ENCODE data around the gene DYRK2.

Gene DYRK2

GRCh38 chr12:67647181-67647798, 1.3 kb upstream of the DYRK2 start:
- peak; percentile 14 for DNase-seq

DNA sequence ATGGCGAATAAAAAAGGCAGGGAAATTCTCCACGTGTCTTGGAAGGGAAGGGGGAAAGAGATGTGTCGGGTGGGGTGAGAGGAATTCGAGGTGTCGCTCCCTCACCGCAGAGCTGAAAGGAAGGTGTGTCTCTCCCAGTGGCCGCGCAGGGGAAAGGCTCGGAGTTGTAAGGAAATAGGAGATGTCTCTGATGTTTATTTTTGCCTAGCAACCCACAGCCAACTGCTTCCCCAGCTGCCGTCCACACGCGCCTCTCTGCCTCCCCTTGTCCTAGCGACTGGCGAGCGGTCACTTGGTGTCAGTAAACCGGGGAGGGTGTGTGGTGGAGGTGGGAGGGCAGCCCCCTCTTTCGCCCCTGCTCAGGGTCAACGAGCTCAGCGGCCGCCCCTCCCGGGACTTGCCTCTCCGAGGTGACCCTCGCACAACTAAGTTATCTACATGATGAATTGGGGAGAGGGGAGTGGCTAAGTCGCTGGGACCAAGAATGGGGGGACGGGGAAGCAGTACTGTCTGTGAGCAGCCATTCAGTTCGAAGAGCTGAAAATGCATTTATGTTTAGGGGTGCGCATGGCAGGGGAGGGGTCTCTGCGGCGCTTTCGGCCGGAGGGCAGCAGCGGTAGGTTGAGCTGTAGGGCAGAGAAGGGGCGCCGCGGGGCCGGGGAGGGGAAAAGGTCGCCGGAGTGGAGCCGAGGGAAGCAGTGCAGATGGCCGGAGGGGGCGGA, 585 bp upstream of the DYRK2 start:
- peak; percentile 81 for DNase-seq

DNA sequence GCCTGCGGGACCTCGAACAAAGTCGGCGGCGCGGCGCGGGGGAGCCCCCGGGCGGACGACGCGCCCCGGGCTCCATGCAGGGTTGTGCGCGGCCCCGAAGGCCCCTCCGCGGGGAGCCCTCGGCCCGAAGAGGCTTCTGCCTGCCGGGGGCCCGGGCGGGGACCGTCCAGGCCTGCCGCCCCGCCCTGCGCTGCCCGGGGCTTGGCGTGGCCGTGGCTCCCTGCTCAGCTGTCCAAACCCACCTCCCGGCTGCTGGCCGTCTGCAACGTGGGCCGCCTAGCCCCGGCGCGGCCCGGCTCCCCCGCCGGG, 670 bp downstream of the DYRK2 start:
- DNase-seq, result peak; percentile 47

- DNase-seq, result no peak
Measured at GRCh38 chr12:67649570-67650387, 1.2 kb downstream of the DYRK2 start.

DNA sequence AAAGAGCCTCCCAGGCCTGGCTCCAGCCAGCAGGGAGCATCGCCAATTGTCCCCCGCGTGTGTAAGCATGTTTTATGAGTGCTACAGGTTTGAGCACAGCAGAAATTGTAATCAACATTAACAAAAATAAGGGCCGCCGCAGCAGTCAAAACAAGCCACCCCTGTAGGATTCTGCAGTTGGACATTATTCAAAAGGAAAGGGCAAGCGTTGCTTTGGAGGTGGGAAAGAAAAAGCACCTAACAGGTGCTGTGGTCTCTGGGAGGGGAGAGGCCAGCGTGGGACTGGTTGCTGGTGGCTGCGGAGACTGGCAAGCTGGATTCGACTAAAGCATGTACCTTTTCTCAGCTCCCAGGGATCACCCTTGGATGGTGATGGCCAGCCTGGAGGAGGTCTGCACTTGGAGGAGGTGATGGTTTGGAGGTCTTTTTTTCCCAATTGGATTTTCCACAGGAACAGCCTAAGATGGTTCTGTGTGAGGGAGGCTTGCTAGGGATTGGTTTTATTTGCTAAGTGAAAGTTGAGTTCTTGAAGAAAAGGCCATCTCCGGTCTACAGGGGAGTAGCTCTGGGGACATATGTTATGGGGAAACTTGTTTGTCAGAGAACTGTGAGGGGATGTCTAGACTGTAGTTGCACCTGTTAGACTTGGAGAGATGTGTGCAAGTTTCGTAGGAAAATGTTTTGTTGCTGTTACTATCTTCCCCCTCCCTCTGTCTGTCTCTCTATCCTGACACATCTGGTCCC, 2.0 kb downstream of the DYRK2 start:
- no peak for DNase-seq

- no peak for DNase-seq
Measured at GRCh38 chr12:67651132-67651695, 2.7 kb downstream of the DYRK2 start.

GRCh38 chr12:67655829-67656228, 7.3 kb downstream of the DYRK2 start:
- no peak for DNase-seq

- DNase-seq, result no peak
Measured at GRCh38 chr12:67656251-67656650, 7.7 kb downstream of the DYRK2 start.

- DNase-seq, result no peak
Measured at GRCh38 chr12:67658486-67658885, 9.9 kb downstream of the DYRK2 start.

GRCh38 chr12:67659292-67659691, 10.7 kb downstream of the DYRK2 start:
- no peak for DNase-seq

DNA sequence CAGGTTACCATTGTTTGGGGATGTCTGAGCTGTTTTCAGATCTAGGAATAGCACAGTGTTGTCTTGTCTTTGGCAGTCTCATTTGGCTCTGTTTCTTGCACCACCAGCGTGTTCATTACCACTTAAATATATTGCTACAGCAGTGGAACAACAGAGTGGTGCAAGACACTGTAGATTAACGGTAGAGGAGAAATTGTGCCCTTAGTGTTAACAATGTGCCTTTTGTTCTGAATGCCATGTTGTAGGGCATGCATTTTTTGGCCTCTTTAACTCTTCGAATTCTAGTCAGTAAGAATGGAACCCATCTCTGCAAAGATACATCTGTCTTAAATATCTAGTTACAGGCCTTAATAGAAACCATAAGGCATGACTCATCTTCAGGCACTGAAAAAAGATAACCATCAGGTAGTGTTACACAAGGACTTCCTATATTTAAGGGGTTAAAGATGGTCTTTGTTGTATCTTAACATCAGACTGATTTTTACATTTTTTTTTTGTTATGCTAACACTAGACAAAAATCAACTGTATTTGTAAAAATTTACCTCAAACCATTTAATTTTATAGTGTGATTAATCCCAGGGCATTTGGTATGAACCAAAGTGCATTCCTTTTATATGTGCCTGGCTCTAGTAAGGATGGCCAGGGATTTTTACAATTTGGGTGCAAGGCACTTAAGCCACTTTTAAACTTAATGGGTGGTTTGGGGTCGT, 12.9 kb downstream of the DYRK2 start:
- no peak for DNase-seq

GRCh38 chr12:67662910-67663538, 14.5 kb downstream of the DYRK2 start:
- DNase-seq, result no peak

GRCh38 chr12:67664171-67664570, 15.6 kb downstream of the DYRK2 start:
- DNase-seq, result no peak

DNA sequence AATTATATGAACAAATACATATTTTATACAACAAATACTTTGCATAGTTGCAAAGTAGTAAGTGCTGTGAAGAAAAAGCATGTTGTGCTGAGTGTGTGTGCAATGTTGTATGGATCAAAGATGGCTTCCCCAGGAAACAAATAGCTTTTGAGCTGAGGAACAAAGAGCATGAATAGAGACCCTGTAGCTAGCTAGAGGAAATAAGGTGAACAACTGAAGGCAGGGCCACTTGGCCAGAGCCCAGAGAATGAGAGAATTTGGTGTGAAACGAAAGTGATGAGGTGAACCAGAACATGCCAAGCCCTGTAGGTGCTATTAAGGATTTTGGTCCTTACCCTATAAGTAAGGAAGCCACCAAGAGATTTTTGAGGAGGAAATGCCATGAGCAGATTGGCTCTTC, 17.1 kb downstream of the DYRK2 start:
- DNase-seq, result no peak

GRCh38 chr12:67666605-67667004, 18.1 kb downstream of the DYRK2 start:
- DNase-seq, result no peak

GRCh38 chr12:67667276-67668073, 18.9 kb downstream of the DYRK2 start:
- DNase-seq, result no peak

- no peak for DNase-seq
Measured at GRCh38 chr12:67669217-67669933, 20.8 kb downstream of the DYRK2 start.

- no peak for DNase-seq
Measured at GRCh38 chr12:67669934-67670631, 21.5 kb downstream of the DYRK2 start.

DNA sequence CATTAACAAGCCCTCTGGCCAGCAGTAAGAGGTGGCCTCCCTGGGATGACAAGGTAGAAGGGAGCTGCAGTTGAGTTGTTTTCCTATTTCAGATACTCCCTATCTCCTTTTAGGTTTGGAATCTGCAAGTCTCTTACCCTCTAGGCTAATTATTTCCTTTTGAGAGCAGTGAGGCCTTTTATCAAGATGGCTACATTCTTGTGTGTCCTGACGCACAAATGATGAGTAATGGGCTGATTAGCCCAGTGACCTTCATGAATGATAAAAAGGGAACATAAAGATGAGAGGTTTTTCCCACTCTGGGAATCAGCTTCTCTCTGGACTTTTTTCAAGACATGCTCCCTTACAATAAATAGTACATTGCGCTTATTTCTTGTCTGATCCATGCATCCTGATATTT, 22.9 kb downstream of the DYRK2 start:
- no peak for DNase-seq

- DNase-seq, result no peak
Measured at GRCh38 chr12:67671892-67672291, 23.3 kb downstream of the DYRK2 start.

All from COR-L47 (cell line).